Right hindlimb (tissue), 1 donor: ENCODE data around the gene BPHL.
A peak's percentile ranks its signal among the peaks of the same experiment; 100 is the strongest.
"Not testable (repeated sequence)": the region's sequence is repeated elsewhere in the genome, so short reads cannot be mapped to it uniquely, and the experiment has no call there.

ENCODE experiments used
- DNase-seq: peaks from one replicate; pipeline ENCODE4 v3.0.0-alpha.2; 2018

Gene BPHL

DNA sequence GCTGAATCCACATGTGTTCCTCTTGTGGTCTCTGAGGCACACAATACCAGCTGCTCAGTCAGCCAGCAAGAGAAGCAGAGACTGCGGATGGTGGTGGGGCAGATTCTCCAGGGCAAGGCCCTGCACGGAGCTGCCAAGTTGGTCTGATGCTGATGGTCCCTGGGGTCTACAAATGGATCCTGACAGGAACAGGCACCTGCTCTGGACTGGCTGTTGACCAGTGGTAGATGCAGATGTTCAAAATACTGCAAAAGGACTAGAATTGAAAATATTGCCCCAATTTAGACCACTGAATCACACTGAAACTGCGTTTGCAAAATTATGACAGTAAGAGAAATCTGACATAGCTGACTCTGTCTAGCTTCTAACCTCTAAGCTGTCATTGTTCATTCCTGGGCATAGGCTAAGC lies 68.5 kb downstream of the BPHL start:
- no peak for DNase-seq

DNA sequence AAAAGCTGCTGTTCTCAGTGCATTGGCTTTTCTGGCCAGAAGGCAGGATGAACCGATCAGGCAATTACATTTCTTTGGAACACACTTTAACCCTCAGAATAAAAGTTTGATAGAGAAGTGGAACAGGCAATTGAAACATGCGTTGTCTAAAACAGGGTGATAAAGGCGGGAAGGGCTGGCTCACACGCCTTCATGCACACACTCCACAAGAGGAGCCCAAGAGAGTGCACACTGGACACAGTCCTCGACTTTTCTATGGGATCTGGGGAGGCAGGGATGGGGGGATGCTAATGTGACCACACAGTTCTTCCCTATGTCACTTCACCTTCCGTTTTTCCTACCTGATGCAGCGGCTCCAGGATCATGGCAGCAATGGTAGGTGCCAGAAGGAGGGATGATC lies 69.8 kb downstream of the BPHL start:
- DNase-seq: no peak

- not testable (repeated sequence) for DNase-seq
Measured at GRCh38 chr6:3189192-3189591, 70.7 kb downstream of the BPHL start.

DNA sequence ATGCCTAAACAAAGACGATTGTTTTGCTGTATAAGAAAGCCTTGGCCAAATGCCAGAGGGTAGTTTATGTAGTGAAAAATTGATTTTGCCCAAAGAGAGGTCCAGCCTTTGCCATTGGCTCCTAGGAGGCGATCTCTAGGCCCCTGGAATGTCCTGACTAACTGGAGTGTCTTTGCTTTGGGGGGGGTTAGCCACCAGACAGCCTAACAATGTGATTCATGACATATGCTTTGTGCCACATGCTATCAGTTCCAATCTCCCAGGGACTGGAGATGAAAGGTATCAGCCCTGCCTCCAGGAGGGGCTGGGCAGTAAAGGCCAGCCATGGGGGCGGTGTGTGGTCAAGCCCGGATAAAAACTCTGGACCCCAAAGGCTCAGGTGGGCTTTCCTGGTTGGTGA lies 71.5 kb downstream of the BPHL start:
- no peak for DNase-seq

DNA sequence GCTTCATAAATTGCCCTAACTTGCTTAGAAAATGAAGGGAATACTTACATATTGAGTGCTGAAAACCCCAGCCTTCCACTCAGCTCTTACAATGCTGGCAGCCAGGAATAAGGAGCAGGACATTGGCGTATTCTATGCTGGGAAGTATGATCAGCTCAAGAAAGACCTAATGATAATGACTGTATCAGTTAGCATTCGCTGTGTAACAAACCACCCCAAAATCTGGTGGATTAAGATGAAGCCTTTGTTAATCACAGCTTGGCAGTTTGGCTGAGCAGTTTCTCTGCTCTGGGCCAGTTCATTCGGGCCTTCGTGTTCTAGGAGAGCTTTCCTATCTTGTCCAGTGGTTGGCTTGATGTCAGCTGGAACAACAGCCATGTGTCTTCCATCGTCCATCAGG lies 72.3 kb downstream of the BPHL start:
- DNase-seq: no peak

DNA sequence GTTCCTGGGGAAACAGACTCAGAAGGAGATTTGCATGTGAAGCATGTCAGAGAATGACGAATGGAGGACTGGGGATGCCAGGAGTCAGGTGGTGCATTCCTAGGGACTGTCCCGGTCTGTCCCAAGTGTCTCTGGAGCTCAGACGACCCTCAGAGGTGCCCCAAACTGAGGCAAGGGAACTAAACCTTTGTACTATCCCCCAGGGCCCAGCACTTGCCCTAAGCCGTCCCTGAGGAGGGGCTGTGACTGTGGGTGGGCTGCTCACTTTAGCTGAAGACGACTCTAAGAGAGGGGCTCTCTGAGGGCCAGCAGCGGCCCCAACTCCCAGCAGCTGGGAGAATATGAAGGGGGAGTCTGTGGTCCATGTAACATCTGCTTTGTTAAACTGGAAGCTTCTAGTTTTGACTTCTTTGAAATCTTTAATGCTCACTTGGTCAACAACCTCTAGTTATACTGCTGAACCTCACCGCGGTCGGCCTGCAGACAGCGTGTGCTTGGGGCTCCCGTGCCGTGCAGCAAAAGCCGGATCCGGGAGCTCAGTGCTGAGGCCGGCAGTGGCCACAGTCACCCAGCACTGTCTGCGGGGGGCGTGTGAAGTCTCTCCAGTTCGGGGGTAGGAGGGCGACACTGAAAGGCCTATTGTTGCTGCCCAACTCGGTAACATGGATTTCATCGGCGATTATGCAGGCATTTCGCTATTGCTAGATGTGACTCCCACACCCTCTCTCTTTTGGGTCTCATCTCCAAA lies 74.8 kb downstream of the BPHL start:
- DNase-seq: no peak

DNA sequence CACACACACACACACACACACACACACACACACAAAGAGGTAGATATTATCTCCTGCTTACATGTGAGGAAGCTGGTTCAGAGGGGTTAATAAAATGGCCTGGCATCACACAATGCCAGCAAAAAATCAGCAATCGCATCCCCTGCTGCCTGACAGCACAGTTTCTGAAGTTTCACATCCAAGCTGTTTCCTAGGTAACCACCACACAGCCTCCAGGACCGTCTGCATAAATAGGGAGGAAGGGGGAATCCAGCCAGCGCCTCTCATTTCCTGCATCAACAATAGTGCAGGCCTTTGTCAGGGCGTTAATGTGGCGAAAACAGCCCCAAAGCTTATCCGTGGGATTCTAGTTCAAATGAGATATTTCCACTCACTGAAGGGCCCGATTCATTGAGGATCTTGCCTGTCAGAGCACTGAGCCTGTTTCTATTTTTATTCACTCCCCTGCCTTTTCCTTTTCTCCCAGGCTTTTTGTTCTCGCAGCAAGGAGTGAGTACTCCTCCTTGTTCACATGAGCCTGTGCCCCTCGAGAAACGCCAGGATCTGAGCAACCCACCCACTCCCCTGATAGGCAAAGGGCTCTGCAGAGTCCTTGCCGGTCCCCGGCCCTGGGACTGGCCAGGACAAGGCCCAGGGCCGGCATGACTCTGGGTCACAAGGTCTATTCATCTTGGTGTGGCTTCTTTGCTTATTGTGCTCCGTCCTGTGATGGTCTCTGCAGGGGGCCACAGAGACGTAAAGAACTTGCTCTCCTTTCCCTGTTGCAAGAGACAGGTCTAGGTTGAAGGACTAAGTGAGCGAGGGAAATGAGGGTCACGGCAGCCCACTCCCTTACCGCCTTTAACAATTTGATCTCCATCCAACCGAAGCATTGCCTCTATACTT lies 76.3 kb downstream of the BPHL start:
- DNase-seq: peak; percentile 74

DNA sequence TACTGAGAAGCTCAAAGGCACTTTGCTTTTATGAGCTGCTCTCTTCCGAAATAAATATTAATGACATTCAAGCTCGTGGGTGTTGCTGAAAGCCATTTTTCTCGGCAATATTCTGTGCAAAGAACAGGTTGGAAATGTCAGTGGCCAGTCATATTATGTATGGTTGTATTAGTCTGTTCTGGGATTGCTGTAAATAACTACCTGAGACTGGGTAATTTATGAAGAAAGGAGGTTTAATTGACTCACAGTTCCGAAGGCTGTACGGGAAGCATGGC lies 76.8 kb downstream of the BPHL start:
- no peak for DNase-seq

DNA sequence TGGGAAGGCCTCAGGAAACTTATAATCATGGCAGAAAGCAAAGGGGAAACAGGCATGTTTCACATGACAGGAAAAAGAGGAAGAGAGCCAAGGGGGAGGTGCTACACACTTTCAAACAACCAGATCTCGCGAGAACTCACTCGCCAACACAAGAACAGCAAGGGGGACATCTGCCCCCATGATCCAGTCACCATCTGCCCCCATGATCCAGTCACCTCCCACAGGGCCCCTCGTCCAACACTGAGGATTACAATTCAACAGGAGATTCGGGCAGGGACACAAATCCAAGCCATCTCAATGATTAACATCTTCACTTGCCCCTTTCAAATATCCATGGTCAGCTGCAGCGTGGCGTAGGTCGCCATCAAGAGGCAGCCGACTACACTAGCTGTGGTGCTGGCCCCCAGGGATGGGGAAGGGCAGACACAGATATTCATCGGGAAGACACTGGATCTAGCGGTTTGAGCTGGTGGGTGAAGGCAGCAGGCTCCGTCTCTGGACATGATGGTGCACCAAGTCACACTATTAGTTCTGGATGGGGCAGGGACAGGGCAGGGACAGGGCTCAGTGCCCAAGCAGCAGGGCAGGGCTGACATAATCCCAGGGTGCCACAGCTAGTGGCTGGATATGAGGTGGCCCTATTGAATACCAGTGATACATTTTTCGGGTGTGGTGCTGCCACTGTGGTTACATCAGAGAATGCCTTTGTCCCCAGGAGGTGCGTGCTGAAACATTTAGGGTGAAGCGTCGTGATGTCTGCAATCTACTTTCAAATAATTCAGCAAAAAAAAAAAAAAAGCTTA lies 77.4 kb downstream of the BPHL start:
- DNase-seq: no peak

GRCh38 chr6:3196770-3197169 lies 78.3 kb downstream of the BPHL start:
- DNase-seq: no peak

DNA sequence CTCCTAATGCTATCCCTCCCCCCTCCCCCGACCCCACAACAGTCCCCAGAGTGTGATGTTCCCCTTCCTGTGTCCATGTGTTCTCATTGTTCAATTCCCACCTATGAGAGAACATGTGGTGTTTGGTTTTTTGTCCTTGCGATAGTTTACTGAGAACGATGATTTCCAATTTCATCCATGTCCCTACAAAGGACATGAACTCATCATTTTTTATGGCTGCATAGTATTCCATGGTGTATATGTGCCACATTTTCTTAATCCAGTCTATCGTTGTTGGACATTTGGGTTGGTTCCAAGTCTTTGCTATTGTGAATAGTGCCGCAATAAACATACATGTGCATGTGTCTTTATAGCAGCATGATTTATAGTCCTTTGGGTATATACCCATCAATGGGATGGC lies 79.2 kb downstream of the BPHL start:
- not testable (repeated sequence) for DNase-seq

DNA sequence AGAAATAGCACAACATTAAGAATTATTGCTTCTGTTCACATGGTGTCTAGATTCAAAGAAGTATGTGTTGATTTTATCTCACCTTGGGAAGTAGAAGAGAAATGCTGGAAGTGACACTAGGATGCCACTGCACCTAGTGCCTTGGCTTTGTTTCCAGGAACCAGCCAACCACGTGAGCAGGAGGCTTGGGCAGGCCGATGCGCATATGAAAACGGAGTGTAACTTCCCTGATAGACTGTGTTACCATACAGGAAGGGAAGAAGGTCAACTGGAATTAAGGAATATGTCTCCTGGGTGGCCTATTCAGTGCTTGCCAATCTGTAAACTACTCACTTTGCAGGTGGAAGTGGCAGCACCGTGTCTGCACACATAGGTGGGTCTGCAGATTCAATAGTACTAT lies 80.9 kb downstream of the BPHL start:
- DNase-seq: no peak

GRCh38 chr6:3200682-3201081 lies 82.2 kb downstream of the BPHL start:
- no peak for DNase-seq

DNA sequence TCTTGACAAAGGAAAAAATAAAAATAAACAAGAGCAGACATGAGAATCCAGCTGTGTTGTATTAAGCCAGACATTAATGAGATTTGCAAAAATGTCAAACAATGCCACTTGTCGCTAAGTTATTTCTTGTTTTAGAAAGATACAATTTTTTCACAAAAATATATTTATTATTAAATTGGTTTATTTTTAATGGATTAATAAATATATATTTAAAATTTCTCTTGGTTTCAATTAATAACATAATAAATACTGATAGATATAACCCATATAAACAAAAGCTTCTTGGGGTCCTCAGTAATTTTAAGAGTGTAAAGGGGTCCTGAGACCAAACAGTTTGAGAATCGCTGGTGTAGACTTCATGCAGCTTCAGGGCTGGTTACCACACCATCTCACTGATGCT lies 82.9 kb downstream of the BPHL start:
- DNase-seq: no peak
